Measurements from ENCODE around the gene C10orf88.

GRCh38 chr10:122939133-122939855, 14.7 kb downstream of the C10orf88 start:
- TF ChIP-seq PTBP1 (IDR thresholded peaks at IDR 0.05; ENCODE audit: low read depth, low read length, poor library complexity, severe bottlenecking) (no peak), NCOA1 (CRISPR knock-in tag; IDR thresholded peaks at IDR 0.05) (no peak)

Measured in HepG2 (cell line).